GM23338 (cell line): ENCODE results near the gene IL1R1. TPM values are rescaled to one million over a fixed set of nuclear protein-coding genes. Genes with fewer than 3 reads are reported as not detected.

Source experiments
- ATAC-seq: fragments of 200-7000 bp; cut with Tn5 transposase; 3 replicates; pipeline ENCODE4 v1.9.1; 2020
- DNase-seq: peaks from one replicate; pipeline ENCODE4 v3.0.0-alpha.2; 2015; ENCODE audit warnings: low spot score
- H2AFZ ChIP-seq: fragments of 200-600 bp; sonication (generic); 2 replicates; pipeline ENCODE4 v1.8.0; 2016; ENCODE audit warnings: antibody characterized with exemption, mild to moderate bottlenecking, moderate library complexity
- H3F3A ChIP-seq: fragments of 200-600 bp; sonication (generic); replicated peaks from 2 replicates; pipeline ENCODE4 v1.8.0; 2017; ENCODE audit warnings: antibody characterized with exemption, mixed run types, low read depth
- H3K27ac ChIP-seq: fragments of 200-600 bp; sonication (generic); 2 replicates; pipeline ENCODE4 v1.6.1; 2016; ENCODE audit warnings: low read depth
- H3K27me3 ChIP-seq: fragments of 200-600 bp; sonication (generic); 2 replicates; pipeline ENCODE4 v1.8.0; 2016; ENCODE audit warnings: mild to moderate bottlenecking, mixed run types, moderate library complexity; ENCODE audit not compliant: insufficient read depth
- H3K36me3 ChIP-seq: fragments of 200-600 bp; sonication (generic); 2 replicates; pipeline ENCODE4 v1.8.0; 2016; ENCODE audit warnings: mild to moderate bottlenecking; ENCODE audit not compliant: insufficient read depth
- H3K4me1 ChIP-seq: fragments of 200-600 bp; sonication (generic); 2 replicates; pipeline ENCODE4 v1.8.0; 2016; ENCODE audit warnings: mild to moderate bottlenecking, moderate library complexity; ENCODE audit not compliant: insufficient read depth
- H3K4me2 ChIP-seq: fragments of 200-600 bp; sonication (generic); 2 replicates; pipeline ENCODE4 v1.7.1; 2017; ENCODE audit warnings: mixed run types
- H3K4me3 ChIP-seq: fragments of 200-600 bp; sonication (generic); 2 replicates; pipeline ENCODE4 v1.6.1; 2016; ENCODE audit warnings: mixed run types
- H3K79me2 ChIP-seq: fragments of 200-600 bp; sonication (generic); replicated peaks from 2 replicates; pipeline ENCODE4 v1.8.0; 2017; ENCODE audit warnings: mild to moderate bottlenecking; ENCODE audit not compliant: insufficient read depth
- H3K9me2 ChIP-seq: fragments of 200-600 bp; sonication (generic); 2 replicates; pipeline ENCODE4 v1.8.0; 2017; ENCODE audit not compliant: insufficient read depth
- H4K20me1 ChIP-seq: fragments of 200-600 bp; sonication (generic); replicated peaks from 2 replicates; pipeline ENCODE4 v1.8.0; 2017; ENCODE audit warnings: mild to moderate bottlenecking; ENCODE audit not compliant: insufficient read depth
- H3K27ac Mint-ChIP-seq: 2 replicates; pipeline ENCODE4 v1.8.0; 2020; ENCODE audit warnings: inconsistent platforms, mild to moderate bottlenecking, moderate library complexity, mixed read lengths
- H3K27me3 Mint-ChIP-seq: 3 replicates; pipeline ENCODE4 v1.8.0; 2022; ENCODE audit warnings: low read depth, mild to moderate bottlenecking, moderate library complexity, mixed read lengths, inconsistent platforms; ENCODE audit not compliant: insufficient read depth, poor library complexity
- H3K36me3 Mint-ChIP-seq: 3 replicates; pipeline ENCODE4 v1.8.0; 2021; ENCODE audit warnings: low read depth, mild to moderate bottlenecking, inconsistent platforms, moderate library complexity, mixed read lengths
- H3K4me1 Mint-ChIP-seq: 3 replicates; pipeline ENCODE4 v1.8.0; 2020; ENCODE audit warnings: mild to moderate bottlenecking, inconsistent platforms, mixed read lengths
- H3K4me3 Mint-ChIP-seq: 3 replicates; pipeline ENCODE4 v1.8.0; 2021; ENCODE audit warnings: moderate library complexity, mild to moderate bottlenecking, inconsistent platforms, mixed read lengths
- H3K9me3 Mint-ChIP-seq: 3 replicates; pipeline ENCODE4 v1.8.0; 2020; ENCODE audit warnings: moderate library complexity, mild to moderate bottlenecking, inconsistent platforms, mixed read lengths
- CREB1 ChIP-seq: fragments of 250-450 bp; sonication (Bioruptor Pico); IDR thresholded peaks from 2 replicates; pipeline ENCODE4 v1.5.0; 2020; ENCODE audit warnings: low read depth, mild to moderate bottlenecking, moderate library complexity
- EZH2 ChIP-seq: fragments of 200-600 bp; sonication (generic); IDR thresholded peaks from one replicate; pipeline ENCODE4 v1.8.0; 2017; ENCODE audit warnings: antibody characterized with exemption, mild to moderate bottlenecking, low read depth; ENCODE audit not compliant: unreplicated experiment
- JUNB ChIP-seq: IDR thresholded peaks from one replicate; pipeline ENCODE4 v1.6.1; 2016; ENCODE audit warnings: antibody characterized with exemption; ENCODE audit not compliant: unreplicated experiment
- NANOG ChIP-seq: IDR thresholded peaks from 2 replicates; pipeline ENCODE4 v1.6.1; 2016; ENCODE audit warnings: antibody characterized with exemption, borderline replicate concordance
- POLR2AphosphoS5 ChIP-seq: IDR thresholded peaks from 2 replicates; pipeline ENCODE4 v1.6.1; 2016; ENCODE audit warnings: antibody characterized with exemption, low read depth
- REST ChIP-seq: IDR thresholded peaks from one replicate; pipeline ENCODE4 v1.6.1; 2018; ENCODE audit warnings: antibody characterized with exemption; ENCODE audit not compliant: unreplicated experiment
- STAT1 ChIP-seq: IDR thresholded peaks from one replicate; pipeline ENCODE4 v1.6.1; 2016; ENCODE audit warnings: antibody characterized with exemption; ENCODE audit not compliant: unreplicated experiment
- ZNF331 ChIP-seq: fragments of 250-450 bp; sonication (Bioruptor Pico); IDR thresholded peaks from 2 replicates; pipeline ENCODE4 v1.5.0; 2020; ENCODE audit warnings: low read depth, mild to moderate bottlenecking, moderate library complexity
- polyA plus RNA-seq: library from polyadenylated mRNA; unstranded; fragments of >200 nt; fragmentation: Nextera tagmentation; extraction: Ambion mirVana; gene quantifications from 2 replicates; pipeline ENCODE4 v1.2.1, GENCODE V29; 2016
- total RNA-seq: library from RNA; depleted of rRNA; stranded (reverse); fragments of >200 nt; shearing (Covaris generic); gene quantifications from 2 replicates; pipeline ENCODE4 v1.2.3, GENCODE V29; 2014
- TF ChIP-seq, protein P1 (sequence below), 2 experiments: fragments of 200-600 bp in 1 of 2; sonication (generic) in 1 of 2; conservative IDR thresholded peaks; 2 replicates each; pipeline versions ENCODE4 v1.5.1 to v1.6.1; 2016 to 2017; ENCODE audit warnings: antibody characterized with exemption in 2 of 2, low read depth in 2 of 2, mild to moderate bottlenecking in 2 of 2, moderate library complexity in 1 of 2
- TF ChIP-seq, protein P2 (sequence below): fragments of 250-450 bp; sonication (Bioruptor Pico); IDR thresholded peaks from 2 replicates; pipeline ENCODE4 v1.5.0; 2020; ENCODE audit warnings: mild to moderate bottlenecking, moderate library complexity
- TF ChIP-seq, protein P3 (sequence below): IDR thresholded peaks from 2 replicates; pipeline ENCODE4 v1.6.1; 2016; ENCODE audit warnings: antibody characterized with exemption

IL1R1 gene
- total and polyA plus RNA-seq, 2 experiments from 2014 or later, result 0.17 TPM; not detected in 1

GRCh38 chr2:102197389-102198137 lies 55.0 kb downstream of the IL1R1 start:
- H3K9me3 Mint-ChIP-seq, result no peaks in the 10 kb centered on the region
- no peak for ATAC-seq
- no peaks in the 10 kb centered on the region for H3K79me2 ChIP-seq
- no peaks in the 10 kb centered on the region for H3K27me3 ChIP-seq
- H3K4me3 Mint-ChIP-seq, result no peak overlapping the region
- no peaks in the 10 kb centered on the region for H3K9me2 ChIP-seq
- no peak overlapping the region for H3K4me3 ChIP-seq
- no peaks in the 10 kb centered on the region for H3K36me3 Mint-ChIP-seq
- H3F3A ChIP-seq, result no peaks in the 10 kb centered on the region
- peaks cover 5% of the 10 kb centered on the region for H3K27me3 Mint-ChIP-seq
- no peak for DNase-seq
- TF ChIP-seq EZH2 (no peak), NANOG (no peak), CREB1 (CRISPR knock-in tag) (no peak), STAT1 (no peak), POLR2AphosphoS5 (no peak), REST (no peak), ZNF331 (CRISPR knock-in tag) (no peak), JUNB (no peak)
- TF ChIP-seq, protein P1, sequence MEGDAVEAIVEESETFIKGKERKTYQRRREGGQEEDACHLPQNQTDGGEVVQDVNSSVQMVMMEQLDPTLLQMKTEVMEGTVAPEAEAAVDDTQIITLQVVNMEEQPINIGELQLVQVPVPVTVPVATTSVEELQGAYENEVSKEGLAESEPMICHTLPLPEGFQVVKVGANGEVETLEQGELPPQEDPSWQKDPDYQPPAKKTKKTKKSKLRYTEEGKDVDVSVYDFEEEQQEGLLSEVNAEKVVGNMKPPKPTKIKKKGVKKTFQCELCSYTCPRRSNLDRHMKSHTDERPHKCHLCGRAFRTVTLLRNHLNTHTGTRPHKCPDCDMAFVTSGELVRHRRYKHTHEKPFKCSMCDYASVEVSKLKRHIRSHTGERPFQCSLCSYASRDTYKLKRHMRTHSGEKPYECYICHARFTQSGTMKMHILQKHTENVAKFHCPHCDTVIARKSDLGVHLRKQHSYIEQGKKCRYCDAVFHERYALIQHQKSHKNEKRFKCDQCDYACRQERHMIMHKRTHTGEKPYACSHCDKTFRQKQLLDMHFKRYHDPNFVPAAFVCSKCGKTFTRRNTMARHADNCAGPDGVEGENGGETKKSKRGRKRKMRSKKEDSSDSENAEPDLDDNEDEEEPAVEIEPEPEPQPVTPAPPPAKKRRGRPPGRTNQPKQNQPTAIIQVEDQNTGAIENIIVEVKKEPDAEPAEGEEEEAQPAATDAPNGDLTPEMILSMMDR (conservative IDR thresholded peaks at IDR 0.05; ENCODE audit: low read depth in 2 of 2), result no peak
- TF ChIP-seq, protein P2, sequence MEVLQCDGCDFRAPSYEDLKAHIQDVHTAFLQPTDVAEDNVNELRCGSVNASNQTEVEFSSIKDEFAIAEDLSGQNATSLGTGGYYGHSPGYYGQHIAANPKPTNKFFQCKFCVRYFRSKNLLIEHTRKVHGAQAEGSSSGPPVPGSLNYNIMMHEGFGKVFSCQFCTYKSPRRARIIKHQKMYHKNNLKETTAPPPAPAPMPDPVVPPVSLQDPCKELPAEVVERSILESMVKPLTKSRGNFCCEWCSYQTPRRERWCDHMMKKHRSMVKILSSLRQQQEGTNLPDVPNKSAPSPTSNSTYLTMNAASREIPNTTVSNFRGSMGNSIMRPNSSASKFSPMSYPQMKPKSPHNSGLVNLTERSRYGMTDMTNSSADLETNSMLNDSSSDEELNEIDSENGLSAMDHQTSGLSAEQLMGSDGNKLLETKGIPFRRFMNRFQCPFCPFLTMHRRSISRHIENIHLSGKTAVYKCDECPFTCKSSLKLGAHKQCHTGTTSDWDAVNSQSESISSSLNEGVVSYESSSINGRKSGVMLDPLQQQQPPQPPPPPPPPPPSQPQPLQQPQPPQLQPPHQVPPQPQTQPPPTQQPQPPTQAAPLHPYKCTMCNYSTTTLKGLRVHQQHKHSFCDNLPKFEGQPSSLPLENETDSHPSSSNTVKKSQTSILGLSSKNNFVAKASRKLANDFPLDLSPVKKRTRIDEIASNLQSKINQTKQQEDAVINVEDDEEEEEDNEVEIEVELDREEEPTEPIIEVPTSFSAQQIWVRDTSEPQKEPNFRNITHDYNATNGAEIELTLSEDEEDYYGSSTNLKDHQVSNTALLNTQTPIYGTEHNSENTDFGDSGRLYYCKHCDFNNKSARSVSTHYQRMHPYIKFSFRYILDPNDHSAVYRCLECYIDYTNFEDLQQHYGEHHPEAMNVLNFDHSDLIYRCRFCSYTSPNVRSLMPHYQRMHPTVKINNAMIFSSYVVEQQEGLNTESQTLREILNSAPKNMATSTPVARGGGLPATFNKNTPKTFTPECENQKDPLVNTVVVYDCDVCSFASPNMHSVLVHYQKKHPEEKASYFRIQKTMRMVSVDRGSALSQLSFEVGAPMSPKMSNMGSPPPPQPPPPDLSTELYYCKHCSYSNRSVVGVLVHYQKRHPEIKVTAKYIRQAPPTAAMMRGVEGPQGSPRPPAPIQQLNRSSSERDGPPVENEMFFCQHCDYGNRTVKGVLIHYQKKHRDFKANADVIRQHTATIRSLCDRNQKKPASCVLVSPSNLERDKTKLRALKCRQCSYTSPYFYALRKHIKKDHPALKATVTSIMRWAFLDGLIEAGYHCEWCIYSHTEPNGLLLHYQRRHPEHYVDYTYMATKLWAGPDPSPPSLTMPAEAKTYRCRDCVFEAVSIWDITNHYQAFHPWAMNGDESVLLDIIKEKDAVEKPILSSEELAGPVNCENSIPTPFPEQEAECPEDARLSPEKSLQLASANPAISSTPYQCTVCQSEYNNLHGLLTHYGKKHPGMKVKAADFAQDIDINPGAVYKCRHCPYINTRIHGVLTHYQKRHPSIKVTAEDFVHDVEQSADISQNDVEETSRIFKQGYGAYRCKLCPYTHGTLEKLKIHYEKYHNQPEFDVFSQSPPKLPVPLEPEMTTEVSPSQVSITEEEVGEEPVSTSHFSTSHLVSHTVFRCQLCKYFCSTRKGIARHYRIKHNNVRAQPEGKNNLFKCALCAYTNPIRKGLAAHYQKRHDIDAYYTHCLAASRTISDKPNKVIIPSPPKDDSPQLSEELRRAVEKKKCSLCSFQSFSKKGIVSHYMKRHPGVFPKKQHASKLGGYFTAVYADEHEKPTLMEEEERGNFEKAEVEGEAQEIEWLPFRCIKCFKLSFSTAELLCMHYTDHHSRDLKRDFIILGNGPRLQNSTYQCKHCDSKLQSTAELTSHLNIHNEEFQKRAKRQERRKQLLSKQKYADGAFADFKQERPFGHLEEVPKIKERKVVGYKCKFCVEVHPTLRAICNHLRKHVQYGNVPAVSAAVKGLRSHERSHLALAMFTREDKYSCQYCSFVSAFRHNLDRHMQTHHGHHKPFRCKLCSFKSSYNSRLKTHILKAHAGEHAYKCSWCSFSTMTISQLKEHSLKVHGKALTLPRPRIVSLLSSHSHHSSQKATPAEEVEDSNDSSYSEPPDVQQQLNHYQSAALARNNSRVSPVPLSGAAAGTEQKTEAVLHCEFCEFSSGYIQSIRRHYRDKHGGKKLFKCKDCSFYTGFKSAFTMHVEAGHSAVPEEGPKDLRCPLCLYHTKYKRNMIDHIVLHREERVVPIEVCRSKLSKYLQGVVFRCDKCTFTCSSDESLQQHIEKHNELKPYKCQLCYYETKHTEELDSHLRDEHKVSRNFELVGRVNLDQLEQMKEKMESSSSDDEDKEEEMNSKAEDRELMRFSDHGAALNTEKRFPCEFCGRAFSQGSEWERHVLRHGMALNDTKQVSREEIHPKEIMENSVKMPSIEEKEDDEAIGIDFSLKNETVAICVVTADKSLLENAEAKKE (CRISPR knock-in tag), result no peak
- TF ChIP-seq, protein P3, sequence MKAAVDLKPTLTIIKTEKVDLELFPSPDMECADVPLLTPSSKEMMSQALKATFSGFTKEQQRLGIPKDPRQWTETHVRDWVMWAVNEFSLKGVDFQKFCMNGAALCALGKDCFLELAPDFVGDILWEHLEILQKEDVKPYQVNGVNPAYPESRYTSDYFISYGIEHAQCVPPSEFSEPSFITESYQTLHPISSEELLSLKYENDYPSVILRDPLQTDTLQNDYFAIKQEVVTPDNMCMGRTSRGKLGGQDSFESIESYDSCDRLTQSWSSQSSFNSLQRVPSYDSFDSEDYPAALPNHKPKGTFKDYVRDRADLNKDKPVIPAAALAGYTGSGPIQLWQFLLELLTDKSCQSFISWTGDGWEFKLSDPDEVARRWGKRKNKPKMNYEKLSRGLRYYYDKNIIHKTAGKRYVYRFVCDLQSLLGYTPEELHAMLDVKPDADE, result no peak
- H3K36me3 ChIP-seq, result no peaks in the 10 kb centered on the region
- no peak overlapping the region for H3K27ac ChIP-seq
- H3K4me1 Mint-ChIP-seq, result peaks cover 6% of the 10 kb centered on the region
- no peak overlapping the region for H3K27ac Mint-ChIP-seq
- H4K20me1 ChIP-seq, result no peaks in the 10 kb centered on the region
- H3K4me2 ChIP-seq, result no peak overlapping the region
- 0 out of 2 replicates have a peak overlapping the region, but pooled peaks have one; percentile 68 for H2AFZ ChIP-seq
- H3K4me1 ChIP-seq, result no peaks in the 10 kb centered on the region
